ENCODE results near the gene UBASH3A.

Gene UBASH3A

DNA sequence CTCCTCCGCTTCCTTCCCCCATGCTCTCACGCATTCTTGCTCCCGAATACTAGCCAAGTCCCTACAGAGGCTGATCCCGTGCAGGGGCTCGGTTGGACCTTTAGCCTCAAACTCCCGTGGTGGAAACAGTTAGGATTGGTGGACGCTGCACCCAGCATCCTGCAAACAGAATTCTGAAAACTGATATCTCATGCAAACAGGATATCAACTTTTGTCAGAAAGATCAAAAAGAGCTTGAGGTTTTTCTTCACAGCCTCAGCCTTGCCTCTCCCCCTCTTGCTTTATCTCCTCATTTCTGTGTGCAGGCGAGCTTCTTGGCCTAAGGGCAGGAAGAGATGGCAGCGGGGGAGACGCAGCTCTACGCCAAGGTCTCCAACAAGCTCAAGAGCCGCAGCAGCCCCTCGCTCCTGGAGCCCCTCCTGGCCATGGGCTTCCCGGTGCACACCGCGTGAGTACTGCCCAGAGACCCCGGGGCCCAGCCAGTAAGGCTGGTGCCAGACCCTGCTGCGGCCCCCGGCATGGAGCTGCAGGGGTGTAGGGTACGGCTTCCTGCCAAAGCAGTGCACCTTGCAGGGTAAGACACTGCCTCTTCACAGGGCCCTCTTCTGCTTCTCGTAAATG lies at the start of gene UBASH3A:
UBASH3A (plus strand) TSS at position 292 of the 621 bp plus-strand sequence; CDS start at position 336, 44 bp downstream.
- no peak for DNase-seq (ENCODE audit: low read depth)

DNA sequence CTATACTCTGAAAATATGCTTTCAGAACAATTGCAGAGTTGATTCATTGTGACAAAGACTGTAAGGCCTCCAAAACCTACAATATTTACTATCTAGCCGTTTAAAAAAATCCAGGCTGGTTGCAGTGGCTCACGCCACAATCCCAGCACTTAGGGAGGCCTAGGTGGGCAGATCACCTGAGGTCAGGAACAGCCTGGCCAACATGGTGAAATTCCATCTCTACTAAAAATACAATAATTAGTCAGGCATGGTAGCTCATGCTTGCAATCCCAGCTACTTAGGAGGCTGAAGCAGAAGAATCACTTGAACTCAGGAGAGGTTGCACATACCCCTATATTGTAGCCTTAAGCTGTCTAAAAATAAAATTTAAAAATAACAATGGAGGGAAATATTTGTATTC lies 47.7 kb upstream of the UBASH3A start:
- DNase-seq (ENCODE audit: low read depth), result no peak

DNA sequence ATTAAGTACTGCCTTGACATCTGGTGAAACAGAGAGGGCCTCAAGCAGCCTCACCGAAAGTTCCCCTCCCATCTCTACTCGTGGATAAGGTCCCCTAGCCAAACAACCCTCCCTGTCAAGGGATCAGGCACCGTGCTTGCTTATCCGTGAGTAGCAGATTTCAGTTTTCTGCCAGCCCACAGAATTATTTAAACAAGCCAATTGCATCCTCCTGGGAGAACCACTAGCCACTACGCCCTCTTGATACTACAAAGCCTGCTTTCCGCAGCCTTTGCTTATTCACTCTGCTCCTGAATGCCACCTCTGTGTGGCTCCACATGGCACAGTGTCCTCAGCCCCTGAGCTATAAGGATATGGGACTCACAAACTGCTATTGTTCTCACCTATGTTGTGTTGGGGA lies 47.1 kb upstream of the UBASH3A start:
- DNase-seq (ENCODE audit: low read depth), result no peak

GRCh38 chr21:42357307-42357706 lies 46.4 kb upstream of the UBASH3A start:
- DNase-seq (ENCODE audit: low read depth), result no peak

DNA sequence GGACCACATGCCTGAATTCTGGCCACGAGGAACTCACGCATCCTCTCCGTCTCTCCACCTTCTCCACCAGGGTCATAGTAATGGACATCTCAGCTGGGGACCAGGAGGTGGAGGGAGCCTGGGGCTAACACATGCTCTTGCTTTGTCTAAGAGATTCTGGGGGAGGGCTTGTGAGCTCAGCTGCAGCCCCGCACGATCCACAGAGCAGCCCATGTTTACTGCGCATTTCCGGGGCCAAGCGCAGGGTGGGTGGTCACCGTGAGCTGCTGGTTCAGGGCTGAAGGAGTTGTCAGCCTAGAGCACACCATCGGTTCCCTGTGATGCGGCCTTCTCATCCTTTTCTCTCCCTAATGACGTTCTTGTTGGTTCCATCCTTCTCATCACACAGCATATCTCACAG lies 45.4 kb upstream of the UBASH3A start:
- no peak for DNase-seq (ENCODE audit: low read depth)

DNA sequence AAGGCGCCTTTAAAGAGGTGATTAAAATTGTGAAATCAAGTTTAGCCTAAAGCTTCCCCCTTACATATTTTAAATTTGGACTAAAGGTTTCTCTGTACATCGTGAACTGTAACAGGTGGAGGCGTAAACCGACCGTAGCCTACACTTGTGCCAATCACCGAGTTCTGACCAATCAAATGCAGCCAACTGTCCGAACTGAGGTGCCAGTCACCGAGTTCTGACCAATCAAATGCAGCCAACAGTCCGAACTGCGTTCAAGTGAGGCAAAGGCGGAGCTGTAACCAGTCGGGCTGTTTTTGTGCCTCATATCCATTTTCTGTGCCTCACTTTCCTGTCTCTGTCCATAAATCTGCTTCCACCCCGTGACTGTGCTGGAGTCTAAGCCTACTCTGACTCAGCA lies 44.8 kb upstream of the UBASH3A start:
- no peak for DNase-seq (ENCODE audit: low read depth)

DNA sequence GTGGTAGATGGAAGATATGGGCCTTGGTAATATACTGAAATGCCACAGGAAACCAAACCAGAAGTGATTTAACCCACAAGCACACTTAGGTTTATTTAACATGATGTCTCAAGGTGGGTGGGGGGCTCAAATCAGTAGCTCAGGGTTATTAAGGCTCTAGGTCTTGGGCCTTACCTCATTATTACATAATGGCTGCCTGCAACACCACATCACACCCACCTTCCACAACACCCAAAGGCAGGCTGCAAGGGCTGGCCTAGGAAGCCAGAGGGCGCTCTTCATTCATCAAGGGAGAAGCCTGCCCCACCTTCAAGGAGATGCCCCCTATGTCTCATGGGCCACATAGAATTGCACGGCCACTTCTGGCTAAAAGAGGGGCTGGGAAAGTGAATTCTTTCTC lies 43.4 kb upstream of the UBASH3A start:
- DNase-seq (ENCODE audit: low read depth), result peak; percentile 10

DNA sequence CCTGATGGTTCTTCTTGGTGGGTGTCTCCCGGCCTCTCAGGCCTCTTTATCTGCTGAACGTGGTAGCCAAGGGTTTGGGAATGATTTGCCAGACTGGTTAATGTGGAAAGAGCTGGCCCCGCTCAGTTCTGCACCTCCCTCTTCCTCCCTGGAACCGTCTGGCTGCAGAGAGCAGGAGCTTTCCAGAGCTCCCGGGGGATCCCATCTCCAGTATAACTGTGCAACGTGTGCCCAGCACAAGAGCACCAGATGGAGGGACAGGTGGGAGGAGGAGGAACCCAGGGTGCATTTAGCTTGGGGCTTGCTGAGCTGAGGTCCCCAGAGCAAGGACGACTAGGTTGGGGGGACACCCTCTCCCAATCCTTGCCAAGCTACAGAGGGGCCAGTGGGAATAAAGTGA lies 42.4 kb upstream of the UBASH3A start:
- no peak for DNase-seq (ENCODE audit: low read depth)

DNA sequence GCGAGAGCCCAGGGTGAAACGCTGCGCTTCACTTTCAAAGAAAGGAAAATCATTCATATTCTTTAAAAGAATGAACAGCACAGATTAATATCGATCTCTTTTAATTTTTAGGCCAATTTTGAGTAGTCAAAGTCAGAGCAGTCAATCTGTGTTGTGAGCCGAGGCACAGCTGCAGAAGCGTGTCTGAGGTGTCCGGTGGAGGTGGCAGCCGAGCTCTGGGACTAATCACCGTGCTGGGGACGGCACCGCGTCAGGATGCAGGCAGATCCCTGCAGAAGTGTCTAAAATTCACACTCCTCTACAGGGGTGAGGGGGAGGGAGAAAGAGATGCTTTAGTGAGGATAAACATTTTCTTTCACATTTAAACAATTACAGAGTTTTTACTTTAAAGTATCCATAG lies 41.5 kb upstream of the UBASH3A start:
- no peak for DNase-seq (ENCODE audit: low read depth)

DNA sequence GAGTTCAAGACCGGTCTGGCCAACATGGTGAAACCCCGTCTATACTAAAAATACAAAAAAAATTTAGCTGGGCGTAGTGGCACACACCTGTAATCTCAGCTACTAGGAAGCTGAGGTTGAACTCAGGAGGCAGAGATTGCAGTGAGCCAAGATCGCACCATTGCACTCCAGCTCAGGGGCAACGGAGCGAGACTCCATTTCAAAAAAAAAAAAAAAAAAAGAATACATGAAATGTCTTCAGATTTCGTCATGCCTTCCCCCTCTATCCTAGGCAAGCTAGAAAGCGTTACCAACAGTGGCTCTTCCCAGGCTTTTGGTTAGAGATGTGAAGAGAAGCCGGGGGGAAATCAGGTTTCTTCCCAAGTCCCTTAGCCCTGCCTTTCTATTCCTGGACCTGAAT lies 41.0 kb upstream of the UBASH3A start:
- no peak for DNase-seq (ENCODE audit: low read depth)

DNA sequence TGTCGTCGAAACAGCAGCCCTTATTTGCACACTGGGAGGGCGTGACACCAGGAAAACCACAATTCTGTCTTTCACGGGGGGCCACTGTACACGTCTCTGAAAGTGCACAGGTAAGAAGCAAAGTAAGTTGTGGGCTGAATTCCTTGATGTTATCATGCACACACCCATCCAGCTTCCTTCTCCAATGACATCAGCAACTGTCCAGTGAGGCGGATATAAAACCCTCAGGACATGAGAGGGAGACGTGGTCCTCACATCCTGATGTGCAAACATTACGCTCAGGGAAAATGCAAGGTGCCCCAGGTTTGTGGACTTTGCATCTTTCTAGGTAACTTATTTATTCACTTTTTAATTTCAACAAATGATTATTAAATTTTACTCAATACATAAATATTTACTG lies 40.4 kb upstream of the UBASH3A start:
- DNase-seq (ENCODE audit: low read depth), result no peak

- DNase-seq (ENCODE audit: low read depth), result no peak
Measured at GRCh38 chr21:42364304-42364865, 39.3 kb upstream of the UBASH3A start.

- DNase-seq (ENCODE audit: low read depth), result no peak
Measured at GRCh38 chr21:42365770-42366169, 37.9 kb upstream of the UBASH3A start.

DNA sequence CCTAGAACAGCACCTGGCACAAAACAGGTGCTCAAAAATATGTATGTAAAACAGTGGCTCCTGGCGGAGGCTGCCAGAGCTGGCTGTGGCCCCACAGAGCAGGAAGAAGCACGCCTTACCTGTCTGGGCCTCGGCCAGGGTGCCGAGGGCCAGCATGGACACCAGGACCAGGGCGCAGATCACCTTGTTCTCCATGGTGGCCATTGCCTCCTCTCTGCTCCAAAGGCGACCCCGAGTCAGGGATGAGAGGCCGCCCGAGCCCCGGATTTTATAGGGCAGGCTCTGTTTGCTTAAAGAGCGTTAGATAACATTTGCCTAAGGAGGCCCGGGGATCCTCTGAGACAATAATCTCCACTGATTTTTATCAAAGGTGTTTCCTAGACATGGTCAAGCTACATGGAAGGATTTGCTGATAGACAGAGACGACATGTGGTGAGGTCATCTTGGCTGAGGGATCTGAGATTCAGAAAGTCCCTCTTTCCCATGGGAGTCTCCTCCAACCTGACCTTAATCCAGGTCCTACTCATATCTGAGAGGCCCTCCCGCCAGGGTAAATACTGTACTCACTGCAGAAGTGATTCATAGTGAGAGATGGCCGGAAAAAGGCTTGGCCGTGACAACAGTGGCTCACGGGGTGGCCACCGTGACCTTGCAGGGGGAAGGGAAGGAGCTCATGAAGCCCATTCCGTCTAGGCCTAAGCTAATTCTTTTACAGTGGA lies 37.3 kb upstream of the UBASH3A start, which contains the start of gene TFF1:
TFF1 (minus strand) TSS at position 244 of the 719 bp plus-strand sequence; CDS start at position 204, 40 bp downstream.
- DNase-seq (ENCODE audit: low read depth), result no peak

- no peak for DNase-seq (ENCODE audit: low read depth)
Measured at GRCh38 chr21:42367367-42368165, 36.1 kb upstream of the UBASH3A start.

DNA sequence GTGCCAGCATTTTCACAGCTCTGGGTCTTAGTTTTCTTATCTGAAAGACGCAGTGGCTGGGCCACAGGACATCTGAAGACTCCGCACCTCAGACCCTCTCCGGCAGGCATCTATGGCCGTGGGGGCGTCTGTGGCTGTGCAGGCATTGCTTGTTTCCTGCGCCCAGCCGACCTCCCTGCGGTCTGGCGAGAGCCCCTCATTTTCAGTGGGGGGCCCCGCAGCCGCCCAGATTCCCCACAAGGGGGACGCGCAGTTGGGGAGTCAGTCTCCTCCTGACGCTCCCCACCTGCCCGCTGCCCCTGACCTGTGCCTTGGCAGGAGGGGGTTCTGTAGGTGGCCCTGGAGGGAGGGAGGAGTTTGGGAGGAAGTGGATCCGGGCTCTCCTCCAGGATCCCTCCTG lies 33.9 kb upstream of the UBASH3A start:
- DNase-seq (ENCODE audit: low read depth), result no peak

DNA sequence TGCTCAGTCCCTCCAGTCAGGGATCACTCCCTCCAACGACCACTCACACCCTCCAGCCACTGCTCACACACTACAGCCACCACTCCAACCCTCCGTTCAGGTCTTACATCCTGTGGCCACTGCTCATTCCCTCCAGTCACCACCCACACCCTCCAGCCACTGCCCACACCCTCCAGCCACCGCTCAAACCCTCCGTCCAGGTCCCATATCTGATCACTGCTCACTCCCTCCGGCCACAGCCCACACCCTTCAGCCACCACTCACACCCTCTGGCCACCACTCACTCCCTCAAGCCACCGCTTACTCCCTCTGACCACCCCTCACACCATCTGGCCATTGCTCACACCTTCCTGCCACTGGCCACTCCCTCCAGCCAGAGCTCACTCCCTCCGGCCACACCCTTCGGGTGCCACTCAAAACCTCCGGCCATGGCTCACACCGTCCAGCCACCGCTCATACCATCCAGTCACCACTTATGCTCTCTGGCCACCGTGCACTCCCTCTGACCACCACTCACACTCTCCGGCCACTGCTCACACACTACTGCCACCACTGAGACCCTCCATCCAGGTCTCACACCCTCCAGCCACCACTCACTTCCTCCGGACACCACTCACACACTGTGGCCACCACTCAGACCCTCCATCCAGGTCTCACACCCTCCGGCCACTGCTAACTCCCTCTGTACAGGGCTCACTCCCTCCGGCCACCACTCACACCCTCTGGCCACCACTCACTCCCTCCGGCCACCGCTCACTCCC lies 32.6 kb upstream of the UBASH3A start:
- no peak for DNase-seq (ENCODE audit: low read depth)

DNA sequence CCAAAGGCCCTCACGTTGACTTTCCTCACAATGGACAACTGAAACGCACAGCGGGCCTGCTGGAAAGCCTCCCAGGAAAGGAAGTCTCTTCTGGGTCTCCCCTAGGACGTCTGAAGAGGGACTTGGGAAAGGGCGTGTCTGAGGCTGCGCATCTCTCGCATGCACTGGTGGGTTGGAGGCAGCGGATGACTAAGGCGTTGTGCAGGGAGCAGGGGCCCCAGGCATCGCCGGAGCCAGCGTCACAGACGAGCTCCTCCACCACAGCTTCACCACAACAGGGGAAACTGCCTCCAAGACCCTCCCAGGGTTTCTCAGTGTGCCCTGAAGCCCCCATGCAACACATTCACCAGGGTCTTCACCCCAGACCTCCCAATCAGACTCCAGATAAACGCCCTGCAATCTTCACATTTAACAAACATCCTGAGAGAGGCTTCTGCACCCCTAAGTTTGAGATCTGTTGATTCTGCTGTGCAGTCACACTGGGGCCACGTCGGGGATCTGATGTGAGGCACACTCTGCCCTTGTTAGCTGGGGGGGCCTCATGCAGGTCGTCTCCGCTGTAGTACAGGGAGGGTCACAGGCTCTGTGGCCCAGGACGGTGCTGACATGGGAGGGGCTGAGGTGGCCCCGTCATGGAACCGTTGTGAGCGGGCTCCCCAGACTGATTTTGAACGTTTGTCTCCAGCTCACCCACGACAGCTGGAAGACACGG lies 30.4 kb upstream of the UBASH3A start:
- no peak for DNase-seq (ENCODE audit: low read depth)

DNA sequence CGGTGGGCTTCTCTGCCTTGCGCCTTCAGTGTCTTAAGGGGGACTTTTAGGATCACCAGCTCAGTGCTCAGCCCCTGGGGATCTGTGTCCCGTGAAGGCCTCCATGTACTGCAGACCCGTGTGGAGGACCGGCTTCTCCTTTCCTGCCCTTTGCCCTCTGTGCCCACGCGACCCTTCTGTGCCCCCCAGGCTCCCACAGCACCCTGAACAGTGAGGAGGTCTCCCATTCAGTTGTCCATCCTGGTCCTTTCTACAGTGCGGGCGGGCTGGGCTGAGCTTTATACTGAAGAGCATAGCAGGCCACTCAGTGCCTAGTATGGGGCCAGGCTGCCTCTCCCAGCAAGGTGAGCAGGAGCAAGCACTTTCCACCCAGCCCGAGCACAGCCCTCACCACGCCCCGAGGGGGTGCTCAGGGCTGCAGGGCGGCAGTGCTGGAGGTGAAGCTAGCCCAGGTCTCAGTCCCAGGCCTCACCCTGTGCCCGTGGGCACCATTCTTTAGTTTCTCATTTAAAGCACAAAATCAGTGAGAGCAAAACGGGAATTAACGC lies 29.7 kb upstream of the UBASH3A start:
- no peak for DNase-seq (ENCODE audit: low read depth)

- DNase-seq (ENCODE audit: low read depth), result no peak
Measured at GRCh38 chr21:42374457-42374856, 29.2 kb upstream of the UBASH3A start.
